ENCODE measurements around the gene CETN2.
"Not testable (repeated sequence)": the region's sequence is repeated elsewhere in the genome, so short reads cannot be mapped to it uniquely, and the experiment has no call there.

CETN2 gene

GRCh38 chrX:152830312-152831305 is at the start of gene CETN2, which contains the start of gene NSDHL:
TSS of gene CETN2 (minus strand) at chrX:152830757. CDS start at chrX:152830710, 47 bp downstream.
TSS of gene NSDHL (plus strand) at chrX:152831063. CDS start at chrX:152846325, 15,262 bp downstream.
- DNase-seq = peak; percentile 91

DNA sequence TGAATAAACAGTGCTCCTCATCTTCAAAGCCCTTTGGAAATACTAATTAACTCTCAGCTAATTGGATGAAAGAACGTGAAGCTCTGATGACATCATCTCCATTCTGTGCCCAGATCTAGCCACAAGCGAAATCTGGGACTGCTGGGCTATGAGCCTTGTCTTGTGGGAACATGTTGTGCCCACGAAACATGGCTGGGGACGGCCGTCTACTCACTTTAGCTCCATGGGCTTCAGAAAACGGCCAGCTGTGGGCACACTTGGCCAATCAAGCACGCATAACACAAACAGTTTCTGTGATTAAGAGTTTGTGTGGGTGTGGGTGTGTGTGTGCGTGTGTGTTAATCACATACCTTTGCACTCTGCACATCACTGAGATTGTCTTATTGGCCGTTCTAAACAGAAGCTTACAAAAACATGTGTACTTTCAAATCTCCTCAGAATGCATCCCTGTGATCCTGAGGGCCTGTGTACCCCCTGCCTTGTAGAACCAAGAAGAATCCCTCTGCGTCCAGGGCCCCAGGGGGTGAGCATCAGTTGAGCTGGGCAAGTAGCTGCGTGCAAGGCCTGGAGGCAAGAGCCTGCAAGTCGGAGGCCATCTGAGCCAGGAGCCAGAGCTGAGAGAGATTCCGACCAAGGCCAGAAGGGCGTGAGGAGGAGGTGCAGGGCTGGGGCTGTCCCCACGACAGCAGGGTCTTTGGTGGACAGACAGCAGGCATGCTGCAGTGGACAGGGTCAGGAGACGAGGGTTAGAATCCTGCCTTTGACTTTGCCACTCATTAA is 48.6 kb upstream of the CETN2 start:
- no peak for DNase-seq

GRCh38 chrX:152876931-152877840 is 46.6 kb upstream of the CETN2 start:
- no peak for DNase-seq

DNA sequence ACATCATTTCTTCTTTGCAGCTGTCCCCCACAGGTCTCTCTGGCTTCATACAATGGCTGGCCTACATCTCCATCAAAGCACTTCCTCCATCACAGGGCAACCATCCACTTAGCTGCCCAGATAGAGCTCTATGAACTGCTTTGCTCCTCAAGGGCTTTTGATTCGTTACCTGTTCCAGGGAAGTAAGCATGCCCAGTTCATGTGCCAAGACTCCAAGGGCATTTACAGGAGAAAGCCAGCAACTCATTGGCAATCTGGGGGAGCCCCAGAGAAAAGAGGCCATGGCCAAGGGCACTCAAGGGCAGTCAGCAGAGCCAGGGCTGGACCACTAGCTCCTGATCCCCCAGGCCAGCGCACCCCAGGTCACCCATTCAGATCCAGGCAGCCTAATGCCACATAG is 42.8 kb upstream of the CETN2 start:
- DNase-seq = no peak

DNA sequence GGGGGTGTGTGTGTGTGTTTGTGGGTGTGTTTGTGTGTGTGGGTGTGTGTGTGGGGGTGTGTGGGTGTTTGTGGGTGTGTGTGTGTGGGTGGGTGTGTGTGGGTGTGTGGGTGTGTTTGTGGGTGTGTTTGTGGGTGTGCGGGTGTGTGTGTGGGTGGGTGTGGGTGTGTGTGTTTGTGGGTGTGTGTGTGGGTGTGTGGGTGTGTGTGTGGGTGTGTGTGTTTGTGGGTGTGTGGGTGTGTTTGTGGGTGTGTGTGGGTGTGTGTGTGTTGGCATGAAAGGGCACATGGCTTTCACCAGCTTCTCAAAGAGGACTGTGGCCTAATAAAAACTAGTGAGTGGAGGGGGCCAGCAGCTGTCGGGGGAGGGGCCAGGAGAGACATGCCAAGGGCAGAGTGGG is 42.0 kb upstream of the CETN2 start:
- no peak for DNase-seq

GRCh38 chrX:152871260-152871659 is 40.7 kb upstream of the CETN2 start:
- no peak for DNase-seq

DNA sequence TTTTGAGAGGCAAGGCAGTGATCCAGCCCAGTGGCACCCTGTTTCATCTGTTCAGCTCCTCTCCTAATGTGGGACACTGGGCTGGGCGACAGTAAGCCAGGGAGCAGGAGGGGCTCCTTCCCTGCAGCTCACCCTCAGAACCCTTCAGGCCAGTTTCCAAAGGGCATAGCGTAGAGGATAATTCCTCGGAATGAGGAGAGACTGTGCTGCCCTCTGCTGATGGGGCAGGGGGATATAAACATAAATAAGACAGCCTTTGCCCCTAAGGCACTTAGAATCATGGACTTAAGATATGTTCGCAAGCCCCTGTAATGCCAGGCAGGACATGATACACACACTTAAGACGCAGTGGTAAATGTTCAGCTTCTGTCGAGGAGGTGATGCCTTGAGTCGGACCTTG is 39.4 kb upstream of the CETN2 start:
- DNase-seq = no peak

- DNase-seq = no peak
These were observed 35.8 kb upstream of the CETN2 start for GRCh38 chrX:152866386-152866785.

DNA sequence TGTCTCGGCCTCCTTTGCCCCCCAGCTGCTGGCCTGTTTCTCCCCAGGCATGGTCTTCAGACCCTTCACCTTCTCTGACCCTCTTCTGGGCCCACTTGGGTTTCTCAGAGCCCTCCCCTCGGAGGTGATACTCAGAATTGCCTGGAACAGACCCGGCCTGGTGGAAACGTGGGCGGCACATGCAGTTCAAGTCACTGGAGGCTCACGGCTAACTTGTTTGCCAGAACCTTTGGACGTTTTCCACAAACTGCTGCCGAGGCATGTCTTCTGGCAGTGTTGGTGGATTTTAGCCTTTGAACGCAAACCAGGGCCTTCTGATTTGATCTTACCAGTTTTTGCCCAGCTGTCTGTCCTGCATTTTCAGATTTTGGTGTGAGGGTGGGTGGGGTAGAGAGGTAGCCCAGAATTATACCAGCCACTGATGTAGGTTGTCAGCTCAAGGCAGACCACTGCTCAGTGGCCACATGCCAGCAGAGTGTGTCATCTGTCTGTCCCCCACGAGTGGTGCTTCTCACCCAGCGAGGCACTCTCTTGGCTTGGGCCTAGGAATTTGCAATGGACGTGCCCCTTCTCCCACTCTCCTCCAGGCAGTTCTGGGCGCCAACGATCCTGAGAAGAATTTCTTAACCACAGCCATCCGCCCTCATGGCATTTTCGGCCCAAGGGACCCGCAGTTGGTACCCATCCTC is 34.8 kb upstream of the CETN2 start:
- DNase-seq = no peak

- no peak for DNase-seq
These were observed 31.3 kb upstream of the CETN2 start for GRCh38 chrX:152861826-152862225.

GRCh38 chrX:152861116-152861515 is 30.6 kb upstream of the CETN2 start:
- DNase-seq = no peak

DNA sequence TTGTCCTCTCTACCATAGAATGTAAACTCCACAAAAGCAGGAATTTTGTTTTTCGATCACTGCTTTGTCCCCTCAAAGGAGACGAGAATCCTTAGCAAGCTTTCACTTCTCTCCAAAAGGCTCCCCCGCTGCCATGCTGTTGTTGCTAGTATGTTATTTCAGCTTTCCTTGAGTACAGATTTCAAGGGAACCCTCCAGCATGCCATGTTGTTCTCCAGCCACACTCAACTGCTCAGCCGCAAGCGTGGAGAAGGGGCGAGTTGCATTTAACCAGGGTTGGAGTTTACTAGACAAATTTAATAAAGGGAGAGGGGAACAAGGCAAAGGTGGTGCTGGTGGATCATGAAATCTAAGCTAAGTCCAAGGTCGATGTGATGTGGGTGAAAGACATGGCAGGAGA is 23.4 kb upstream of the CETN2 start:
- DNase-seq = no peak

GRCh38 chrX:152850465-152850864 is 19.9 kb upstream of the CETN2 start:
- no peak for DNase-seq

DNA sequence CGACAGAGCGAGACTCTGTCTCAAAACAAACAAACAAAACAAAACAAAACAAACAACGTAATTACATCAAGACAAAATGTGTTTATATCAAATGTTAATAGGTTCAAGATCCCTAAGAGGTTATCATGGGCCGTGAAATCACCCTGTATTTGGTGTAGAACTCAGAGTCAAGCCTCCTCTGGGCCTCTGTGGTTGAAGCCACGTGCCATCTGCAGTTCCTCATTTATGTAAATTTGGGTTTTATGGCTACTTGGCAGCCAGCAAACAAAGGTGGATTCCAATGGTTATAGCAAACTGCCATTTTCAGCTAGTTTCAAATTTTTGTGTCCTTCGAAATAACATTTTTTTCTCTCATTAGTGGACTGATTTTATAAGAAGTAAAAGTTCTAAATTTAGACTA is 16.7 kb upstream of the CETN2 start:
- no peak for DNase-seq

DNA sequence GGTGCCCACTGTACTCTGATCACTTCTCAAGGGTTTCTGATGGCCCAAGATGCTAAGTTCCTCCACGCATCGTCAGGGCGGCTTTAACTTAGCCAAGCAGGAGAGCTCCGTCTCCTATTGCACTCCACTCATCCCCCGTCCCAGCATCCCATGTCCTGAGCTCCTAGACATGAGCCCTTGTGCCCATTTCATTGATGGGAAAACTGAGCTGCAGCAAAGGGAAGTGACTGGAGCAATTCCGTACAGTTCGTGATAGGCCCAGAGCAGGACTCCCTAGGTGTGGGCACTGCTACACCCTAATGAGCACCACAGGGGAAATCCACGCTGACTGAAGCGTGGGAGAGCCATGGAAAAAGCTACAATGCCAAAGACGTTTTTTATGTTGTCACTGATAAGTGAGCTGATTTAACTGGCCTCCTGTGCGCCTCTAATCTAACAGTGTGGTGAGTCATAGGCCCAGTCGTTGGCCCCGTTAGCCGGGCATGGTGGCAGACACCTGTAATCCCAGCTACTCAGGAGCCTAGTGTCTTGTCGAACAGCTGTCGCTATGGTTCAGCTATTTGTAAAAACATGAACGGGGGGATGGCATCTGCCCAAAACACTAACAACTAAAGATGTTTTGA is 15.2 kb upstream of the CETN2 start:
- no peak for DNase-seq

DNA sequence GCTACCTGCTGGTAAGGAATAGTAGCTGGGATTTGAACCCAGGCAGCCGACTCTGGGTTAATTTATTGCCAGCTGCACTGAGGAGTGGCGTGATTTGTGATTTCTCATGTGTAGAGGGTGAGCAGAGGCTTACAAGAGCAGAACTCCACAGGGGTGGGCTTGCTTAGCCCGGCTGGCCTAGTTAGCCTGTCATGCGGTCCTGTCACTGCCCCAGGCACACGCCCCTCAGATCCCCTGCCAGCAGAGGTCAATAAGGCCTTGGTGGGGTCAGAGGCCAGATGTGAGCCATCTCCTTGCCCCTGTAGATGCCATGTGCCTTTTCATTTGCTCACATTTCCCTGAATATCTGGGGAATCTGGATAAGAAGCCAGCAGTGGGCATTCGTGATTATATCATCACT is 13.7 kb upstream of the CETN2 start:
- no peak for DNase-seq

DNA sequence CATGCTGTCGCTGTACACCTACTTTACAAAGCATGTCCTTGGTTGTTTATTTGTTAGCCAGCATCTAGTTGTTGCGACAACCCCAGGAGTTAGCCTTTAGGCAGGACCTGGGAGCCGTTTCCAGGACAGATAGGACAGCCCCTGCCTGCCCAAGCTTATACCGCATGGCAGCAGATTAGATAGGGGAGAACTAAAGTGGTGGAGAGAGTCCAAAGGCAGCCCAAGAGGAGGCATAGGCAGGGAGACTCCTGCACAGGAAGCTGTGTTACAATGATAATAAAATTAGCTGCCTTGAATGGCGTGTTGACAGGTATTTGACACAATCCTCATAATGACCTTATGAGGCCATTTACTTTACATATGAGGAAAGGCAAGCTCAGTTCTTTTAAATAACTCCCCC is 13.3 kb upstream of the CETN2 start:
- DNase-seq = no peak

- DNase-seq = no peak
These were observed 12.3 kb upstream of the CETN2 start for GRCh38 chrX:152842772-152843338.

DNA sequence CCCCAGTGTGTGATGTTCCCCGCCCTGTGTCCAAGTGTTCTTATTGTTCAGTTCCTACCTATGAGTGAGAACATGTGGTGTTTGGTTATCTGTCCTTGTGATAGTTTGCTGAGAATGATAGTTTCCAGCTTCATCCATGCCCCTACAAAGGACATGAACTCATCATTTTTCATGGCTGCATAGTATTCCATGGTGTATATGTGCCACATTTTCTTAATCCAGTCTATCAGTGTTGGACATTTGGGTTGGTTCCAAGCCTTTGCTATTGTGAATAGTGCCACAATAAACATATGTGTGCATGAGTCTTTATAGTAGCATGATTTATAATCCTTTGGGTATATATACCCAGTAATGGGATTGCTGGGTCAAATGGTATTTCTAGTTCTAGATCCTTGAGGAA is 4.9 kb upstream of the CETN2 start:
- not testable (repeated sequence) for DNase-seq

DNA sequence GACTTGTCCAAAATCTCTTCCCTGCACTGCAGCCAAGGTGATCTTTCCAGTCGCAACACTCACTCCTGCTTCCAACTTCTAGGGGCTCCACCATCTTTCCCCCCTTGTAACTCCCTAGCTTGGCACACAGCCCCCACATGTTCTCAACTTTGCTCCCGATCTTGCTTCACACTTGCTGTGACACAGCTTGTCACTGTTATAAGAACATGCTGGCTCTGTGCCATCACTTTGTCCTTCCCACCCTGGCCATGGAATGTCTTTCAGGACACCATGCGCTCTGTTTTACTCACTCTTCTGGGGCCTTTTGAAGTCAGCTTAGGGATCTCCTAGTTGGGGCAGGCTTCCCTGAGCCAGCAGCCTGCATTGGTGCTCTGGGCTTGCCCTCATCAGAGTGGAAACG is 2.8 kb upstream of the CETN2 start:
- DNase-seq = no peak

DNA sequence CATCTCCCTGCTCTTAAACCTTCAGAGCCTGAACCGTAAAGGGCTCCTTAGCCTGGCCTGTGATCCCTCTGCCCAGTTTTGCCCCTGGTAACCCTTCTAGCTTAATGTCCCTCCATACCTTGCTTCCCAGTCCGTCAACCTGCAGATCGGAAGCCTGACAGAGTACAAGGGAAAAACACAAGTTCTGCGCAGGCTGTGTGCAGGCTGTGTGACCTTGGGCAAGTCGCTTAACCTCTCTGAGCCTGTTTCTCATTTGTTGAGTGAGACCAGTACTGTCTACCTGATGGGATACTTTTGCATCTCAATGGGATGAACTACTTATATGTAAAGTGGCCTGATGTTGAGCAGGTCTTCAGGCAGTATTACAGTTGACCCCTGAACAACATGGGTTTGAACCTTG is 2.0 kb upstream of the CETN2 start:
- no peak for DNase-seq
